Fibroblast of lung (primary cell): ENCODE data around the gene SPATA17. TPM values are rescaled to one million over a fixed set of nuclear protein-coding genes. Genes with fewer than 3 reads are reported as not detected.

Experiments
- DNase-seq, 2 donors: peaks; one replicate each; pipeline versions ENCODE4 v3.0.0 to v3.0.0-alpha.2; 2010; ENCODE audit warnings: low read depth in 2 of 2
- H2AFZ ChIP-seq: 2 replicates; pipeline ENCODE4 v1.5.1; 2012; ENCODE audit warnings: low read length, control low read depth, inconsistent platforms
- H3K27ac ChIP-seq: 2 replicates; pipeline ENCODE4 v1.5.1; 2011; ENCODE audit warnings: low read length, control low read depth; ENCODE audit not compliant: insufficient read depth
- H3K27me3 ChIP-seq: 2 replicates; pipeline ENCODE4 v1.5.1; 2011; ENCODE audit warnings: mild to moderate bottlenecking, low read length; ENCODE audit not compliant: control insufficient read depth, insufficient read depth
- H3K36me3 ChIP-seq: 2 replicates; pipeline ENCODE4 v1.5.1; 2011; ENCODE audit warnings: low read length; ENCODE audit not compliant: control insufficient read depth, insufficient read depth
- H3K4me1 ChIP-seq: 2 replicates; pipeline ENCODE4 v1.5.1; 2011; ENCODE audit warnings: low read length; ENCODE audit not compliant: control insufficient read depth, insufficient read depth; ENCODE audit errors: extremely low read depth
- H3K4me2 ChIP-seq: 2 replicates; pipeline ENCODE4 v1.5.1; 2011; ENCODE audit warnings: low read length, control low read depth; ENCODE audit not compliant: insufficient read depth; ENCODE audit errors: extremely low read depth
- H3K4me3 ChIP-seq, 4 experiments: fragments of 200-600 bp in 1 of 4; sonication (generic) in 1 of 4; replicated peaks in 1 of 4; 2 replicates each; pipeline ENCODE4 v1.5.1; 2011 to 2016; ENCODE audit warnings: low read length in 4 of 4, low read depth in 3 of 4, mild to moderate bottlenecking in 3 of 4, control low read depth in 2 of 4, inconsistent platforms in 1 of 4, mixed read lengths in 1 of 4; ENCODE audit not compliant: insufficient read depth in 1 of 4; ENCODE audit errors: control extremely low read depth in 1 of 4
- H3K79me2 ChIP-seq: 2 replicates; pipeline ENCODE4 v1.5.1; 2012; ENCODE audit warnings: mild to moderate bottlenecking, low read length, inconsistent platforms; ENCODE audit not compliant: control insufficient read depth, insufficient read depth
- H3K9ac ChIP-seq: 2 replicates; pipeline ENCODE4 v1.5.1; 2011; ENCODE audit warnings: mild to moderate bottlenecking, low read length, control low read depth; ENCODE audit not compliant: insufficient read depth
- H3K9me3 ChIP-seq: 2 replicates; pipeline ENCODE4 v1.5.1; 2012; ENCODE audit warnings: low read depth, low read length; ENCODE audit not compliant: control insufficient read depth, insufficient read depth
- H4K20me1 ChIP-seq: 2 replicates; pipeline ENCODE4 v1.5.1; 2011; ENCODE audit warnings: low read length; ENCODE audit not compliant: control insufficient read depth, insufficient read depth; ENCODE audit errors: extremely low read depth
- CTCF ChIP-seq, 2 donors: IDR thresholded peaks in 1 of 2; conservative IDR thresholded peaks in 1 of 2; 1 replicate in 1 of 2; 2 replicates in 1 of 2; pipeline ENCODE4 v1.5.1; 2011 to 2012; ENCODE audit warnings: low read length in 2 of 2, control low read depth in 1 of 2, inconsistent platforms in 1 of 2, low read depth in 1 of 2, mild to moderate bottlenecking in 1 of 2
- EZH2 ChIP-seq: IDR thresholded peaks from 2 replicates; pipeline ENCODE4 v1.5.1; 2012; ENCODE audit warnings: low read length, control low read depth, mild to moderate bottlenecking; ENCODE audit errors: missing control alignments
- polyA plus RNA-seq, 2 donors: library from polyadenylated mRNA; depleted of rRNA in 1 of 2; stranded (reverse) in 1 of 2; unstranded in 1 of 2; fragments of >200 nt; gene quantifications; 2 replicates each; pipeline ENCODE4 v1.2.1, GENCODE V29; 2011 to 2012; ENCODE audit warnings: missing spikeins in 1 of 2
- total RNA-seq: library from RNA; depleted of rRNA; stranded (reverse); fragments of >200 nt; gene quantifications from 2 replicates; pipeline ENCODE4 v1.2.1, GENCODE V29; 2014

SPATA17 gene
- total and polyA plus RNA-seq, 2 donors (not counting 1 experiment from before 2014, with no cell fraction given), result 0.18 to 0.50 TPM

GRCh38 chr1:217661407-217661806 is 30.3 kb downstream of the SPATA17 start:
- H3K79me2 ChIP-seq, result no peaks in the 10 kb centered on the region
- no peak overlapping the region for H3K4me2 ChIP-seq
- no peak overlapping the region for H3K27ac ChIP-seq
- no peaks in the 10 kb centered on the region for H3K36me3 ChIP-seq
- TF ChIP-seq CTCF (conservative IDR thresholded peaks at IDR 0.05 in 1 of 2, IDR thresholded peaks at IDR 0.05 in 1 of 2; ENCODE audit: low read depth in 1 of 2, low read length in 2 of 2) (no peak), EZH2 (no peak)
- H3K4me1 ChIP-seq, result peaks cover 11% of the 10 kb centered on the region
- no peak overlapping the region for H3K9ac ChIP-seq
- no peak for DNase-seq
- H3K9me3 ChIP-seq, result no peaks in the 10 kb centered on the region
- no peaks in the 10 kb centered on the region for H3K27me3 ChIP-seq
- no peak overlapping the region for H3K4me3 ChIP-seq
- H2AFZ ChIP-seq, result no peak overlapping the region
- no peaks in the 10 kb centered on the region for H4K20me1 ChIP-seq

- H3K9ac ChIP-seq, result no peak overlapping the region
- no peaks in the 10 kb centered on the region for H3K36me3 ChIP-seq
- no peaks in the 10 kb centered on the region for H3K4me1 ChIP-seq
- TF ChIP-seq EZH2, result no peak
- TF ChIP-seq CTCF (conservative IDR thresholded peaks at IDR 0.05 in 1 of 2, IDR thresholded peaks at IDR 0.05 in 1 of 2; ENCODE audit: low read depth in 1 of 2, low read length in 2 of 2), result no peak
- DNase-seq, result no peak
- H3K27me3 ChIP-seq, result no peaks in the 10 kb centered on the region
- H3K79me2 ChIP-seq, result no peaks in the 10 kb centered on the region
- no peaks in the 10 kb centered on the region for H3K9me3 ChIP-seq
- no peak overlapping the region for H3K4me3 ChIP-seq
- H4K20me1 ChIP-seq, result no peaks in the 10 kb centered on the region
- no peak overlapping the region for H3K4me2 ChIP-seq
- no peak overlapping the region for H2AFZ ChIP-seq
- H3K27ac ChIP-seq, result no peak overlapping the region
Measured at GRCh38 chr1:217668351-217668940, 37.3 kb downstream of the SPATA17 start.

- Histone ChIP-seq H3K4me1 (no peaks in the 10 kb centered on the region), H3K36me3 (no peaks in the 10 kb centered on the region), H3K9ac (no peak overlapping the region), H3K27ac (no peak overlapping the region), H3K4me2 (no peak overlapping the region), H3K4me3 (no peak overlapping the region), H3K27me3 (no peaks in the 10 kb centered on the region), H2AFZ (no peak overlapping the region), H3K9me3 (no peaks in the 10 kb centered on the region), H4K20me1 (no peaks in the 10 kb centered on the region), H3K79me2 (no peaks in the 10 kb centered on the region)
- no peak for DNase-seq
- TF ChIP-seq CTCF (conservative IDR thresholded peaks at IDR 0.05 in 1 of 2, IDR thresholded peaks at IDR 0.05 in 1 of 2; ENCODE audit: low read depth in 1 of 2, low read length in 2 of 2) (no peak), EZH2 (no peak)
Measured at GRCh38 chr1:217673387-217673786, 42.2 kb downstream of the SPATA17 start.
